Brain microvascular endothelial cell (primary cell): ENCODE results near the gene N4BP2L1.
A peak's percentile ranks its signal among the peaks of the same experiment; 100 is the strongest.

Source experiments
- DNase-seq: peaks from one replicate; pipeline ENCODE4 v3.0.0-alpha.2; 2020
- H3K27ac ChIP-seq: fragments of 250-450 bp; sonication (Bioruptor Pico); 2 replicates; pipeline ENCODE4 v1.5.1; 2020; ENCODE audit warnings: mild to moderate bottlenecking, moderate library complexity
- H3K27me3 ChIP-seq: fragments of 250-450 bp; sonication (Bioruptor Pico); replicated peaks from 2 replicates; pipeline ENCODE4 v1.5.1; 2020; ENCODE audit warnings: mild to moderate bottlenecking
- H3K36me3 ChIP-seq: fragments of 250-450 bp; sonication (Bioruptor Pico); replicated peaks from 2 replicates; pipeline ENCODE4 v1.5.1; 2020; ENCODE audit warnings: mild to moderate bottlenecking
- H3K4me3 ChIP-seq: 2 replicates; pipeline ENCODE4 v1.5.1; 2011; ENCODE audit warnings: low read depth, mild to moderate bottlenecking, control low read depth, low read length, moderate library complexity
- CTCF ChIP-seq: IDR thresholded peaks from 2 replicates; pipeline ENCODE4 v1.5.1; 2011; ENCODE audit warnings: low read depth, mild to moderate bottlenecking, moderate library complexity, low read length, control low read depth, inconsistent platforms; ENCODE audit errors: missing control alignments
- in situ Hi-C: cut with HindIII; loops from 2 replicates; pipeline ENCODE4 v1.10.0; 2017; ENCODE audit warnings: low sequenced_read_pairs, low pct_ligation_motif_present

Gene N4BP2L1

GRCh38 chr13:32446220-32446619, 18.3 kb upstream of the N4BP2L1 start:
- Histone ChIP-seq H3K36me3 (no peaks in the 10 kb centered on the region), H3K4me3 (no peak overlapping the region), H3K27me3 (no peaks in the 10 kb centered on the region), H3K27ac (no peak overlapping the region)
- no peak for DNase-seq
- in situ Hi-C loops = no loop called here
- TF ChIP-seq CTCF = no peak

- no peak for DNase-seq
- in situ Hi-C loops = no loop called here
- no peaks in the 10 kb centered on the region for H3K36me3 ChIP-seq
- H3K27me3 ChIP-seq = no peaks in the 10 kb centered on the region
- no peak for TF ChIP-seq CTCF
- no peak overlapping the region for H3K27ac ChIP-seq
- H3K4me3 ChIP-seq = no peak overlapping the region
Measured at GRCh38 chr13:32445461-32445860, 17.5 kb upstream of the N4BP2L1 start.

- no peak overlapping the region for H3K27ac ChIP-seq
- peak; percentile 59 for TF ChIP-seq CTCF
- no peaks in the 10 kb centered on the region for H3K36me3 ChIP-seq
- in situ Hi-C loops = no loop called here
- no peaks in the 10 kb centered on the region for H3K27me3 ChIP-seq
- DNase-seq = no peak
- no peak overlapping the region for H3K4me3 ChIP-seq
Measured at GRCh38 chr13:32443111-32443510, 15.2 kb upstream of the N4BP2L1 start.

- Histone ChIP-seq H3K27me3 (no peaks in the 10 kb centered on the region), H3K36me3 (no peaks in the 10 kb centered on the region), H3K27ac (no peak overlapping the region), H3K4me3 (no peak overlapping the region)
- no peak for DNase-seq
- in situ Hi-C loops = no loop called here
- TF ChIP-seq CTCF = no peak
Measured at GRCh38 chr13:32438871-32439270, 10.9 kb upstream of the N4BP2L1 start.

GRCh38 chr13:32432856-32433255, 4.9 kb upstream of the N4BP2L1 start:
- Histone ChIP-seq H3K4me3 (no peak overlapping the region), H3K27me3 (no peaks in the 10 kb centered on the region), H3K27ac (no peak overlapping the region), H3K36me3 (no peaks in the 10 kb centered on the region)
- no peak for TF ChIP-seq CTCF
- in situ Hi-C loops = no loop called here
- DNase-seq = no peak

GRCh38 chr13:32431361-32431760, 3.4 kb upstream of the N4BP2L1 start:
- Histone ChIP-seq H3K27ac (no peak overlapping the region), H3K4me3 (no peak overlapping the region), H3K36me3 (no peaks in the 10 kb centered on the region), H3K27me3 (no peaks in the 10 kb centered on the region)
- in situ Hi-C loops = no loop called here
- DNase-seq = no peak
- TF ChIP-seq CTCF = no peak
